ENCODE data around the gene PNMA8B. TPM values are rescaled to one million over a fixed set of nuclear protein-coding genes. Genes with fewer than 3 reads are reported as not detected.

Gene PNMA8B
- polyA plus RNA-seq, 1 of the 3 experiments (the other 2 are of a cell fraction): 0.92 TPM

DNA sequence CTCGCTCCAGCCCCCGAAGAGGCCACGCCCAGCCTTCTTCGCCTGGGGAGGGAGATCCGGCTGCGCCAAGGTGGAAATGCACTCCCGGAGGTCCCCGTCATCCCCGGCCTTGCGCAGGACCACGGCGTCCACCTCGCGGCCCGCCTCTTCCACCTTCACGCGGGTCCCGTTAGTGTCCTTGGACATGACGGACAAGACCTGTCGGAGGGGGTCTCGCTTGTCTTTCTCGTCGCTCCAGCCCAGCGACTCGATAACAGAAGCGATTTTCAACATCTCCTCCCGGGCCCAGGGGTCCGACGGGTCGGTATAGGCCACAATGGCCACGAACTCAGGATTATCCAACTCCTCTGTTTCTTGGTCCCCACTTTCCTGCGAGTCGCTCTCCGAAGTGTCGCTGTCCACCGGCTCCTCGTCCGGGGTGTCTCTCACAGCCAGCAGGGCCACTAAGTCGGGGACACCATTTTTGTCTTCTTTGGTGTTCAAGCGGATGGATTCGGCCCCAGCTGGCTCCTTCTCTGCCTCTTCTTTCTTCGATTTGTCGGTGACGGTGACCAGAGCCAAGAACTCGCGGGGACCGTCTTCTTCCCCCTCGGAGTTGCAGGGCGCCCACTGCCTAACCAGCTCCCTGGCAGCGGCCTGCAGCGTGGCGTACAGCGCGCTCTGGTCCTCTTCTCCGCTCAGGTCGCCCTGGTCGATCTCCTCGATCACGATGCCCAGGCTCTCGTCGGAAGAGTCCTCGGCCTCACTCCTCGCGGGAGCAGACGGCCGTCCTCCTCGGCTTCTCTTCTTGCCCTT, 1.3 kb downstream of the PNMA8B start:
- Histone ChIP-seq H3F3A (replicated peaks; ENCODE audit: insufficient read depth) (no peaks in the 10 kb centered on the region), H3K4me3 (ENCODE audit: low read depth in 2 of 2, low read length in 1 of 2) (no peak overlapping the region), H3K27me3 (ENCODE audit: insufficient read depth) (no peaks in the 10 kb centered on the region), H3K9me2 (no peaks in the 10 kb centered on the region), H3K79me2 (ENCODE audit: insufficient read depth) (no peaks in the 10 kb centered on the region), H3K4me2 (no peak overlapping the region), H4K20me1 (ENCODE audit: insufficient read depth) (no peaks in the 10 kb centered on the region), H3K36me3 (replicated peaks in 1 of 2; ENCODE audit: control insufficient read depth in 1 of 2, insufficient read depth in 2 of 2, low read length in 1 of 2) (no peaks in the 10 kb centered on the region), H3K4me1 (ENCODE audit: control insufficient read depth in 1 of 2, insufficient read depth in 2 of 2, low read depth in 1 of 2, low read length in 1 of 2) (peaks cover 0 to 16% of the 10 kb centered on the region in 2 experiments; a peak in 1 of 4 replicates), H3K9ac (no peak overlapping the region), H2AFZ (ENCODE audit: low read depth) (no peak overlapping the region), H3K9me3 (no peaks in the 10 kb centered on the region), H3K27ac (ENCODE audit: low read depth in 2 of 2, low read length in 1 of 2) (no peak overlapping the region)
- ChIA-PET CTCF (interaction anchor here (1.1 to 4.5 kb wide), 3 partner anchors 19 to 99 kb away, joined by 3 to 23 read pairs (median 18); no protein-coding TSS in a partner anchor), POLR2A (no interaction called here)
- 95% methylated on average over 67 of the region's 67 CpGs for WGBS (ENCODE audit: low lambda C conversion rate)
- TF ChIP-seq MXI1 (IDR thresholded peaks at IDR 0.05; ENCODE audit: low read depth, low read length) (no peak), TCF12 (IDR thresholded peaks at IDR 0.05) (no peak), MEF2A (IDR thresholded peaks at IDR 0.05; ENCODE audit: borderline replicate concordance, low read depth) (no peak), RAD21 (IDR thresholded peaks at IDR 0.05; ENCODE audit: low read length) (no peak), GABPA (IDR thresholded peaks at IDR 0.05; ENCODE audit: low read depth) (no peak), FOXJ3 (CRISPR knock-in tag; IDR thresholded peaks at IDR 0.05) (no peak), SMC3 (IDR thresholded peaks at IDR 0.05; ENCODE audit: low read depth, low read length) (no peak)
- TF ChIP-seq, protein P1, sequence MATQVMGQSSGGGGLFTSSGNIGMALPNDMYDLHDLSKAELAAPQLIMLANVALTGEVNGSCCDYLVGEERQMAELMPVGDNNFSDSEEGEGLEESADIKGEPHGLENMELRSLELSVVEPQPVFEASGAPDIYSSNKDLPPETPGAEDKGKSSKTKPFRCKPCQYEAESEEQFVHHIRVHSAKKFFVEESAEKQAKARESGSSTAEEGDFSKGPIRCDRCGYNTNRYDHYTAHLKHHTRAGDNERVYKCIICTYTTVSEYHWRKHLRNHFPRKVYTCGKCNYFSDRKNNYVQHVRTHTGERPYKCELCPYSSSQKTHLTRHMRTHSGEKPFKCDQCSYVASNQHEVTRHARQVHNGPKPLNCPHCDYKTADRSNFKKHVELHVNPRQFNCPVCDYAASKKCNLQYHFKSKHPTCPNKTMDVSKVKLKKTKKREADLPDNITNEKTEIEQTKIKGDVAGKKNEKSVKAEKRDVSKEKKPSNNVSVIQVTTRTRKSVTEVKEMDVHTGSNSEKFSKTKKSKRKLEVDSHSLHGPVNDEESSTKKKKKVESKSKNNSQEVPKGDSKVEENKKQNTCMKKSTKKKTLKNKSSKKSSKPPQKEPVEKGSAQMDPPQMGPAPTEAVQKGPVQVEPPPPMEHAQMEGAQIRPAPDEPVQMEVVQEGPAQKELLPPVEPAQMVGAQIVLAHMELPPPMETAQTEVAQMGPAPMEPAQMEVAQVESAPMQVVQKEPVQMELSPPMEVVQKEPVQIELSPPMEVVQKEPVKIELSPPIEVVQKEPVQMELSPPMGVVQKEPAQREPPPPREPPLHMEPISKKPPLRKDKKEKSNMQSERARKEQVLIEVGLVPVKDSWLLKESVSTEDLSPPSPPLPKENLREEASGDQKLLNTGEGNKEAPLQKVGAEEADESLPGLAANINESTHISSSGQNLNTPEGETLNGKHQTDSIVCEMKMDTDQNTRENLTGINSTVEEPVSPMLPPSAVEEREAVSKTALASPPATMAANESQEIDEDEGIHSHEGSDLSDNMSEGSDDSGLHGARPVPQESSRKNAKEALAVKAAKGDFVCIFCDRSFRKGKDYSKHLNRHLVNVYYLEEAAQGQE (IDR thresholded peaks at IDR 0.05; ENCODE audit: low read depth, low read length): no peak
- TF ChIP-seq, protein P2, sequence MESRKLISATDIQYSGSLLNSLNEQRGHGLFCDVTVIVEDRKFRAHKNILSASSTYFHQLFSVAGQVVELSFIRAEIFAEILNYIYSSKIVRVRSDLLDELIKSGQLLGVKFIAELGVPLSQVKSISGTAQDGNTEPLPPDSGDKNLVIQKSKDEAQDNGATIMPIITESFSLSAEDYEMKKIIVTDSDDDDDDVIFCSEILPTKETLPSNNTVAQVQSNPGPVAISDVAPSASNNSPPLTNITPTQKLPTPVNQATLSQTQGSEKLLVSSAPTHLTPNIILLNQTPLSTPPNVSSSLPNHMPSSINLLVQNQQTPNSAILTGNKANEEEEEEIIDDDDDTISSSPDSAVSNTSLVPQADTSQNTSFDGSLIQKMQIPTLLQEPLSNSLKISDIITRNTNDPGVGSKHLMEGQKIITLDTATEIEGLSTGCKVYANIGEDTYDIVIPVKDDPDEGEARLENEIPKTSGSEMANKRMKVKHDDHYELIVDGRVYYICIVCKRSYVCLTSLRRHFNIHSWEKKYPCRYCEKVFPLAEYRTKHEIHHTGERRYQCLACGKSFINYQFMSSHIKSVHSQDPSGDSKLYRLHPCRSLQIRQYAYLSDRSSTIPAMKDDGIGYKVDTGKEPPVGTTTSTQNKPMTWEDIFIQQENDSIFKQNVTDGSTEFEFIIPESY (IDR thresholded peaks at IDR 0.05; ENCODE audit: borderline replicate concordance, low read depth): no peak
- TF ChIP-seq, protein P3, sequence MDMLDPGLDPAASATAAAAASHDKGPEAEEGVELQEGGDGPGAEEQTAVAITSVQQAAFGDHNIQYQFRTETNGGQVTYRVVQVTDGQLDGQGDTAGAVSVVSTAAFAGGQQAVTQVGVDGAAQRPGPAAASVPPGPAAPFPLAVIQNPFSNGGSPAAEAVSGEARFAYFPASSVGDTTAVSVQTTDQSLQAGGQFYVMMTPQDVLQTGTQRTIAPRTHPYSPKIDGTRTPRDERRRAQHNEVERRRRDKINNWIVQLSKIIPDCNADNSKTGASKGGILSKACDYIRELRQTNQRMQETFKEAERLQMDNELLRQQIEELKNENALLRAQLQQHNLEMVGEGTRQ (IDR thresholded peaks at IDR 0.05; ENCODE audit: borderline replicate concordance, low read depth, low read length): no peak
- DNase-seq: no peak
